Activated T-cell treated with anti-CD3 and anti-CD28 coated beads for 4 hours (primary cell): ENCODE data around the gene VASN.

Experiments
- DNase-seq: peaks from one replicate; pipeline ENCODE4 v3.0.0-alpha.2; 2020

The VASN gene

GRCh38 chr16:4373356-4373908 lies 1.8 kb downstream of the VASN start:
- no peak for DNase-seq

GRCh38 chr16:4373909-4374742 lies 2.5 kb downstream of the VASN start:
- no peak for DNase-seq

GRCh38 chr16:4375717-4376116 lies 4.1 kb downstream of the VASN start:
- no peak for DNase-seq

GRCh38 chr16:4376126-4376892 lies 4.7 kb downstream of the VASN start:
- no peak for DNase-seq

- no peak for DNase-seq
Observed at GRCh38 chr16:4376893-4377572, 5.4 kb downstream of the VASN start.

GRCh38 chr16:4377573-4378154 lies 6.0 kb downstream of the VASN start:
- DNase-seq, result no peak

- DNase-seq, result no peak
Observed at GRCh38 chr16:4378161-4378666, 6.6 kb downstream of the VASN start.

GRCh38 chr16:4378999-4379690 lies 7.5 kb downstream of the VASN start:
- no peak for DNase-seq

- DNase-seq, result no peak
Observed at GRCh38 chr16:4380119-4381063, 8.7 kb downstream of the VASN start.

GRCh38 chr16:4381072-4381934 lies 9.7 kb downstream of the VASN start:
- DNase-seq, result no peak

- DNase-seq, result no peak
Observed at GRCh38 chr16:4381935-4382794, 10.5 kb downstream of the VASN start.

- no peak for DNase-seq
Observed at GRCh38 chr16:4382795-4383357, 11.2 kb downstream of the VASN start.

- DNase-seq, result no peak
Observed at GRCh38 chr16:4383591-4384444, 12.2 kb downstream of the VASN start.

- DNase-seq, result no peak
Observed at GRCh38 chr16:4384509-4384942, 12.9 kb downstream of the VASN start.

GRCh38 chr16:4385066-4385788 lies 13.6 kb downstream of the VASN start:
- DNase-seq, result no peak

GRCh38 chr16:4385789-4386450 lies 14.3 kb downstream of the VASN start:
- DNase-seq, result no peak
